Neural cell (in vitro differentiated cells): ENCODE results near the gene DDX52. TPM values are rescaled to one million over a fixed set of nuclear protein-coding genes. Genes with fewer than 3 reads are reported as not detected.

ENCODE experiments used
- H2AFZ ChIP-seq: fragments of 200-600, 300-800 bp; sonication (generic), shearing (Covaris generic); 2 replicates; pipeline ENCODE4 v1.6.0; 2014; ENCODE audit warnings: low read depth, mild to moderate bottlenecking, antibody characterized with exemption, low read length, moderate library complexity
- H3F3A ChIP-seq: fragments of 200-600 bp; shearing (Covaris generic); 2 replicates; pipeline ENCODE4 v1.6.1; 2016; ENCODE audit warnings: mild to moderate bottlenecking, moderate library complexity, mixed read lengths, antibody characterized with exemption, low read length; ENCODE audit not compliant: insufficient read depth, poor library complexity, severe bottlenecking
- H3K27ac ChIP-seq: fragments of 200-600, 300-800 bp; sonication (generic), shearing (Covaris generic); 2 replicates; pipeline ENCODE4 v1.5.1; 2014; ENCODE audit warnings: mild to moderate bottlenecking, low read length, moderate library complexity
- H3K27me3 ChIP-seq: fragments of 300-800, 200-600 bp; sonication (generic), shearing (Covaris generic); 2 replicates; pipeline ENCODE4 v1.6.0; 2014; ENCODE audit warnings: mild to moderate bottlenecking, low read depth, low read length, moderate library complexity; ENCODE audit not compliant: insufficient read depth
- H3K36me3 ChIP-seq: fragments of 300-800, 200-600 bp; sonication (generic), shearing (Covaris generic); 2 replicates; pipeline ENCODE4 v1.5.1; 2014; ENCODE audit warnings: mild to moderate bottlenecking, antibody characterized with exemption, low read length, moderate library complexity; ENCODE audit not compliant: insufficient read depth
- H3K4me2 ChIP-seq: fragments of 300-800, 200-600 bp; sonication (generic), shearing (Covaris generic); 2 replicates; pipeline ENCODE4 v1.6.0; 2014; ENCODE audit warnings: mild to moderate bottlenecking, low read length
- H3K4me3 ChIP-seq: fragments of 300-800, 200-600 bp; sonication (generic), shearing (Covaris generic); 2 replicates; pipeline ENCODE4 v1.5.1; 2014; ENCODE audit warnings: mild to moderate bottlenecking, low read length, moderate library complexity
- H3K79me2 ChIP-seq: fragments of 200-600 bp; shearing (Covaris generic); replicated peaks from 2 replicates; pipeline ENCODE4 v1.6.0; 2014; ENCODE audit warnings: mild to moderate bottlenecking, low read length, moderate library complexity; ENCODE audit not compliant: insufficient read depth
- H3K9ac ChIP-seq: fragments of 300-800, 200-600 bp; sonication (generic), shearing (Covaris generic); 2 replicates; pipeline ENCODE4 v1.6.1; 2016; ENCODE audit warnings: mild to moderate bottlenecking, low read length, mixed read lengths
- H3K9me2 ChIP-seq: fragments of 200-600 bp; shearing (Covaris generic); 2 replicates; pipeline ENCODE4 v1.6.1; 2016; ENCODE audit warnings: mild to moderate bottlenecking, low read length, mixed read lengths; ENCODE audit not compliant: insufficient read depth
- H3K9me3 ChIP-seq: fragments of 200-600, 300-800 bp; sonication (generic), shearing (Covaris generic); 2 replicates; pipeline ENCODE4 v1.6.1; 2016; ENCODE audit warnings: mild to moderate bottlenecking, mixed run types, low read length, moderate library complexity, mixed read lengths
- H4K20me1 ChIP-seq: fragments of 200-600 bp; shearing (Covaris generic); 2 replicates; pipeline ENCODE4 v1.6.1; 2016; ENCODE audit warnings: mild to moderate bottlenecking, mixed run types; ENCODE audit not compliant: insufficient read depth
- EZH2 ChIP-seq: fragments of 200-600, 300-800 bp; shearing (Covaris generic), sonication (generic); IDR thresholded peaks from 2 replicates; pipeline ENCODE4 v1.6.1; 2014; ENCODE audit warnings: antibody characterized with exemption, low read length, borderline replicate concordance, mild to moderate bottlenecking; ENCODE audit not compliant: insufficient read depth, poor library complexity, severe bottlenecking
- MXI1 ChIP-seq: fragments of 450-650 bp; conservative IDR thresholded peaks from 2 replicates; pipeline ENCODE4 v1.6.1; 2014; ENCODE audit warnings: antibody characterized with exemption, mild to moderate bottlenecking; ENCODE audit not compliant: poor library complexity, severe bottlenecking
- POLR2AphosphoS5 ChIP-seq: IDR thresholded peaks from 2 replicates; pipeline ENCODE4 v1.6.1; 2012
- RAD21 ChIP-seq: fragments of 450-650 bp; conservative IDR thresholded peaks from 2 replicates; pipeline ENCODE4 v1.6.1; 2014; ENCODE audit warnings: antibody characterized with exemption, mild to moderate bottlenecking, moderate library complexity
- SMC3 ChIP-seq: fragments of 450-650 bp; conservative IDR thresholded peaks from 2 replicates; pipeline ENCODE4 v1.6.1; 2014; ENCODE audit warnings: antibody characterized with exemption, mild to moderate bottlenecking, moderate library complexity; ENCODE audit not compliant: poor library complexity
- TAF1 ChIP-seq: IDR thresholded peaks from 2 replicates; pipeline ENCODE4 v1.6.1; 2012; ENCODE audit warnings: low read depth
- polyA plus RNA-seq: library from polyadenylated mRNA; depleted of rRNA; stranded (reverse); fragments of >200 nt; gene quantifications from 2 replicates; pipeline ENCODE4 v1.2.3, GENCODE V29; 2014
- TF ChIP-seq, protein P1 (sequence below): fragments of 450-650 bp; IDR thresholded peaks from 2 replicates; pipeline ENCODE4 v1.5.1; 2014; ENCODE audit warnings: antibody characterized with exemption, mild to moderate bottlenecking, moderate library complexity; ENCODE audit not compliant: poor library complexity, severe bottlenecking
- TF ChIP-seq, protein P2 (sequence below): IDR thresholded peaks from 2 replicates; pipeline ENCODE4 v1.6.1; 2012; ENCODE audit warnings: borderline replicate concordance

The DDX52 gene
- polyA plus RNA-seq, 1 donor from 2014 or later, result 29.7 TPM

DNA sequence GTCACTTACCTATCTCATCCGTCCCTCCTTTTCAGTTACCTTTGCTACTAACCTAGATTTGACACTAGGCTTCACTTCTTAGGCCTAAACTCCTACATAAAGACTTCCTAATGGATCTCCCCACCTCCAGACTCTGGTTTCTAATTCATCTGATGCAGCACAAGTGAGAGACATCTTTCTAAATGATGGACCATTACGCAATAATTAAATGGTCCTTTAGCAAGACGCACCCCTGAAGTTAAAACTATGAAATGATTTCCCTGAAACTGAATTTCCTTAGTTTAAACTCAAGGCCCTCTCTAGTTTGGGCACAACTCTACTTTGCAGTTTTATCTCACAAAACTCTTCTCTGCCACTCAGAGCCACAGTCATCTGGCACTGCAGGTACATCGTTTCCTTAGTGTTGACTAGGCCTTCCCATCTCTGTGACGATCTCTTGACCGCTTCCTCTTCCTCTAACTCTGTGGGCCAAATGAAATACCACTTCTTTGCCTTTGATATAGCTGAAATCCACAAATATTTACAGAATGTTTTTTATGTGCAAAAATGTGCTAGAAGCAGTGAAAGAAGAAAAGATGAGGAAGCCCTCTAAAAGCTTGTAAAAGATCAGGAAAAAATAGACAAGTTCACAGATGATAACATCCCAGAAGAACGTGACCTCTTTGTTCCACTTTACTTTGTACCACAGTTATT, 37.3 kb downstream of the DDX52 start:
- no peak overlapping the region for H3K9ac ChIP-seq
- H3K79me2 ChIP-seq, result peaks cover 39% of the 10 kb centered on the region

DNA sequence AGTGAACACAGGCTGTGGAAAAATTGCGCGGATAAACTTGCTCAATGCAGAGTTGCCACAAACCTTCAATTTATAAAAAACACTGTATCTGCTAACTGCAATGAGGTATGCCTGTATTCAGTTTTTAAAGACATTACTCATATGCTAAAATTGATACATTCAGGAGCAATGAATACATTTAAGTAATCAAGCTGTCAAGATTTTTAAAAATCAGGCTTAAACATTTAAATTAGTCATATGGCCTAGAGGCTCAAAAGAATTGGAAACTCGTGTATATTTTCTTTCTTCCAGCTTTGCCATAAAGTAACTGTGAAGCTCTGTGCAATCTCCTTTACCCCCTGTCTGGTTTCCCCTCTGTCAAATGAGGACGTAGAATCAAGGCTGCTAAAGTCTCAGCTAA, 38.2 kb downstream of the DDX52 start:
- peak overlapping the region; percentile 6 for H3K4me3 ChIP-seq
- H4K20me1 ChIP-seq, result no peaks in the 10 kb centered on the region
- no peaks in the 10 kb centered on the region for H3K36me3 ChIP-seq
- no peaks in the 10 kb centered on the region for H3K9me2 ChIP-seq
- H3K4me2 ChIP-seq, result no peak overlapping the region
- H3K79me2 ChIP-seq, result peaks cover 43% of the 10 kb centered on the region
- no peaks in the 10 kb centered on the region for H3K9me3 ChIP-seq
- H3K9ac ChIP-seq, result no peak overlapping the region
- peaks cover 3% of the 10 kb centered on the region for H3F3A ChIP-seq
- TF ChIP-seq EZH2, result no peak
- TF ChIP-seq, protein P1, sequence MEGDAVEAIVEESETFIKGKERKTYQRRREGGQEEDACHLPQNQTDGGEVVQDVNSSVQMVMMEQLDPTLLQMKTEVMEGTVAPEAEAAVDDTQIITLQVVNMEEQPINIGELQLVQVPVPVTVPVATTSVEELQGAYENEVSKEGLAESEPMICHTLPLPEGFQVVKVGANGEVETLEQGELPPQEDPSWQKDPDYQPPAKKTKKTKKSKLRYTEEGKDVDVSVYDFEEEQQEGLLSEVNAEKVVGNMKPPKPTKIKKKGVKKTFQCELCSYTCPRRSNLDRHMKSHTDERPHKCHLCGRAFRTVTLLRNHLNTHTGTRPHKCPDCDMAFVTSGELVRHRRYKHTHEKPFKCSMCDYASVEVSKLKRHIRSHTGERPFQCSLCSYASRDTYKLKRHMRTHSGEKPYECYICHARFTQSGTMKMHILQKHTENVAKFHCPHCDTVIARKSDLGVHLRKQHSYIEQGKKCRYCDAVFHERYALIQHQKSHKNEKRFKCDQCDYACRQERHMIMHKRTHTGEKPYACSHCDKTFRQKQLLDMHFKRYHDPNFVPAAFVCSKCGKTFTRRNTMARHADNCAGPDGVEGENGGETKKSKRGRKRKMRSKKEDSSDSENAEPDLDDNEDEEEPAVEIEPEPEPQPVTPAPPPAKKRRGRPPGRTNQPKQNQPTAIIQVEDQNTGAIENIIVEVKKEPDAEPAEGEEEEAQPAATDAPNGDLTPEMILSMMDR, result no peak
- no peak overlapping the region for H3K27ac ChIP-seq
- H2AFZ ChIP-seq, result no peak overlapping the region
- no peaks in the 10 kb centered on the region for H3K27me3 ChIP-seq

More for the DNA sequence above, 37.3 kb downstream of the DDX52 start:
- no peaks in the 10 kb centered on the region for H3K36me3 ChIP-seq
- no peaks in the 10 kb centered on the region for H4K20me1 ChIP-seq
- TF ChIP-seq EZH2 (no peak), TAF1 (no peak), MXI1 (no peak), POLR2AphosphoS5 (no peak)
- H3K9me3 ChIP-seq, result no peaks in the 10 kb centered on the region
- no peak overlapping the region for H3K27ac ChIP-seq
- H3K4me3 ChIP-seq, result peak overlapping the region; percentile 6
- H2AFZ ChIP-seq, result no peak overlapping the region
- H3K27me3 ChIP-seq, result no peaks in the 10 kb centered on the region
- H3K9me2 ChIP-seq, result no peaks in the 10 kb centered on the region
- no peak overlapping the region for H3K4me2 ChIP-seq
- H3F3A ChIP-seq, result peaks cover 3% of the 10 kb centered on the region

DNA sequence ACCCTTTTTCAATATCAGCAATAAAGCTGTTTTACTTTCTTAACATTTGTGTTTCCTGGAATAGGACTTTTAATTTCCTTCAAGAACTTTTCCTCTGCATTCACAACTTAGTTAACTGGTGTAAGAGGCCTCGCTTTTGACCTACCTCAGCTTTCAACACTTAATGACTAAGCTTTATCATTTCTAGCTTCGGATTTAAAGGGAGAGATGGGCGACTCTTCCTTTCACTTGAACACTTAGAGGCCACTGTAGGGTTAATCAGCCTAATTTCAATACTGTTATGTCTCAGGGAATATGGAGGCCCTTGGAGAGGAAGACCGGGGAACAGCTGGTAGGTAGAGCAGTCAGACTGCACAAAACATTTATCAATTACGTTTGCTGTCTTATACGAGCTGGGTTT, 38.7 kb downstream of the DDX52 start:
- H4K20me1 ChIP-seq, result no peaks in the 10 kb centered on the region
- no peak overlapping the region for H3K4me3 ChIP-seq
- no peaks in the 10 kb centered on the region for H3K36me3 ChIP-seq
- peaks cover 43% of the 10 kb centered on the region for H3K79me2 ChIP-seq
- H3K4me2 ChIP-seq, result no peak overlapping the region
- no peak overlapping the region for H3K9ac ChIP-seq
- H3K27ac ChIP-seq, result no peak overlapping the region
- TF ChIP-seq MXI1 (no peak), POLR2AphosphoS5 (no peak), SMC3 (no peak), RAD21 (no peak)
- TF ChIP-seq, protein P2, sequence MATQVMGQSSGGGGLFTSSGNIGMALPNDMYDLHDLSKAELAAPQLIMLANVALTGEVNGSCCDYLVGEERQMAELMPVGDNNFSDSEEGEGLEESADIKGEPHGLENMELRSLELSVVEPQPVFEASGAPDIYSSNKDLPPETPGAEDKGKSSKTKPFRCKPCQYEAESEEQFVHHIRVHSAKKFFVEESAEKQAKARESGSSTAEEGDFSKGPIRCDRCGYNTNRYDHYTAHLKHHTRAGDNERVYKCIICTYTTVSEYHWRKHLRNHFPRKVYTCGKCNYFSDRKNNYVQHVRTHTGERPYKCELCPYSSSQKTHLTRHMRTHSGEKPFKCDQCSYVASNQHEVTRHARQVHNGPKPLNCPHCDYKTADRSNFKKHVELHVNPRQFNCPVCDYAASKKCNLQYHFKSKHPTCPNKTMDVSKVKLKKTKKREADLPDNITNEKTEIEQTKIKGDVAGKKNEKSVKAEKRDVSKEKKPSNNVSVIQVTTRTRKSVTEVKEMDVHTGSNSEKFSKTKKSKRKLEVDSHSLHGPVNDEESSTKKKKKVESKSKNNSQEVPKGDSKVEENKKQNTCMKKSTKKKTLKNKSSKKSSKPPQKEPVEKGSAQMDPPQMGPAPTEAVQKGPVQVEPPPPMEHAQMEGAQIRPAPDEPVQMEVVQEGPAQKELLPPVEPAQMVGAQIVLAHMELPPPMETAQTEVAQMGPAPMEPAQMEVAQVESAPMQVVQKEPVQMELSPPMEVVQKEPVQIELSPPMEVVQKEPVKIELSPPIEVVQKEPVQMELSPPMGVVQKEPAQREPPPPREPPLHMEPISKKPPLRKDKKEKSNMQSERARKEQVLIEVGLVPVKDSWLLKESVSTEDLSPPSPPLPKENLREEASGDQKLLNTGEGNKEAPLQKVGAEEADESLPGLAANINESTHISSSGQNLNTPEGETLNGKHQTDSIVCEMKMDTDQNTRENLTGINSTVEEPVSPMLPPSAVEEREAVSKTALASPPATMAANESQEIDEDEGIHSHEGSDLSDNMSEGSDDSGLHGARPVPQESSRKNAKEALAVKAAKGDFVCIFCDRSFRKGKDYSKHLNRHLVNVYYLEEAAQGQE, result no peak
- TF ChIP-seq, protein P1, result no peak
- no peaks in the 10 kb centered on the region for H3K27me3 ChIP-seq
- no peaks in the 10 kb centered on the region for H3F3A ChIP-seq
- no peak overlapping the region for H2AFZ ChIP-seq
- H3K9me2 ChIP-seq, result no peaks in the 10 kb centered on the region
- no peaks in the 10 kb centered on the region for H3K9me3 ChIP-seq
